T-cell (primary cell): ENCODE measurements around the gene CSK. TPM values are rescaled to one million over a fixed set of nuclear protein-coding genes. Genes with fewer than 3 reads are reported as not detected.

Experiments
- ATAC-seq, 4 experiments: fragments of 200-7000 bp in 3 of 4; fragments of 150-1000 bp in 1 of 4; cut with Tn5 transposase; replicated peaks in 1 of 4; 1 replicate in 3 of 4; 2 replicates in 1 of 4; pipeline ENCODE4 v1.10.0; 2021; ENCODE audit warnings: moderate library complexity in 3 of 4, mild to moderate bottlenecking in 2 of 4, moderate number of reproducible peaks in 1 of 4
- CTCF ChIA-PET, 2 donors: fragments of 300-600 bp; sonication (Branson Sonifier 250); formaldehyde crosslinking; loops; one replicate each; lab custom pipeline; 2022; ENCODE audit warnings: antibody characterized with exemption in 2 of 2; lab: Charles Lee
- POLR2A ChIA-PET, 2 donors: fragments of 300-600 bp; sonication (Branson Sonifier 250); formaldehyde crosslinking; loops; one replicate each; lab custom pipeline; 2022; ENCODE audit warnings: antibody characterized with exemption in 2 of 2; lab: Charles Lee
- DNase-seq, 35 experiments: peaks; one replicate each; pipeline versions ENCODE4 v3.0.0 to v3.0.0-alpha.2; 2013 to 2023
- H3K27ac ChIP-seq: one replicate; pipeline ENCODE4 v1.5.1; 2013; ENCODE audit warnings: low read length
- H3K27me3 ChIP-seq, 2 experiments: replicated peaks in 1 of 2; 1 replicate in 1 of 2; 2 replicates in 1 of 2; pipeline versions ENCODE4 v1.6.1 to v1.7.0; 2013; ENCODE audit warnings: low read length in 1 of 2, mixed read lengths in 1 of 2; ENCODE audit not compliant: control insufficient read depth in 2 of 2, insufficient read depth in 2 of 2; ENCODE audit errors: extremely low read depth in 1 of 2
- H3K36me3 ChIP-seq, 2 donors: 1 replicate in 1 of 2; 2 replicates in 1 of 2; pipeline versions ENCODE4 v1.6.1 to v1.7.0; 2013; ENCODE audit warnings: low read length in 1 of 2; ENCODE audit not compliant: control insufficient read depth in 2 of 2, insufficient read depth in 1 of 2; ENCODE audit errors: extremely low read depth in 1 of 2
- H3K4me1 ChIP-seq, 2 experiments: 1 replicate in 1 of 2; 2 replicates in 1 of 2; pipeline versions ENCODE4 v1.6.1 to v1.7.0; 2013; ENCODE audit warnings: low read length in 2 of 2, mixed read lengths in 1 of 2; ENCODE audit not compliant: insufficient read depth in 2 of 2, control insufficient read depth in 1 of 2; ENCODE audit errors: extremely low read depth in 1 of 2
- H3K4me3 ChIP-seq, 2 donors: 1 replicate in 1 of 2; 2 replicates in 1 of 2; pipeline versions ENCODE4 v1.5.1 to v1.7.0; 2013; ENCODE audit warnings: mild to moderate bottlenecking in 2 of 2, low read length in 1 of 2, moderate library complexity in 1 of 2; ENCODE audit not compliant: control insufficient read depth in 1 of 2; ENCODE audit errors: extremely low read depth in 1 of 2
- H3K9me3 ChIP-seq: 2 replicates; pipeline ENCODE4 v1.7.0; 2013
- H3K27ac Mint-ChIP-seq, 2 donors: one replicate each; pipeline ENCODE4 v1.8.0; 2020 to 2021; ENCODE audit warnings: mild to moderate bottlenecking in 2 of 2, mixed read lengths in 2 of 2
- H3K27me3 Mint-ChIP-seq, 2 donors: one replicate each; pipeline ENCODE4 v1.8.0; 2021 to 2022; ENCODE audit warnings: mixed read lengths in 2 of 2
- H3K36me3 Mint-ChIP-seq: one replicate; pipeline ENCODE4 v1.8.0; 2021; ENCODE audit warnings: mixed read lengths
- H3K4me1 Mint-ChIP-seq, 3 donors: one replicate each; pipeline ENCODE4 v1.8.0; 2020 to 2022; ENCODE audit warnings: mixed read lengths in 3 of 3, mild to moderate bottlenecking in 1 of 3
- H3K4me3 Mint-ChIP-seq, 3 donors: one replicate each; pipeline ENCODE4 v1.8.0; 2020 to 2022; ENCODE audit warnings: mild to moderate bottlenecking in 3 of 3, mixed read lengths in 3 of 3, moderate library complexity in 3 of 3
- H3K9me3 Mint-ChIP-seq, 3 donors: one replicate each; pipeline ENCODE4 v1.8.0; 2020 to 2022; ENCODE audit warnings: mixed read lengths in 3 of 3
- whole genome bisulfite sequencing: methylation state at CpG from one replicate; pipeline ENCODE4 v1.1.5; 2013; ENCODE audit warnings: missing lambda C conversion rate; ENCODE audit not compliant: insufficient coverage; 5-methylcytosine and 5-hydroxymethylcytosine counted together
- total RNA-seq, 35 experiments: library from RNA in 6 of 35; stranded (reverse) in 6 of 35; fragments of 120-200 nt in 1 of 35; gene quantifications; one replicate each; pipeline versions ENCODE4 v1.2.1 to v1.2.4 and lab custom pipeline; 2013 to 2026

CSK gene
- total RNA-seq, 5 donors from 2014 or later (not counting 1 experiment from before 2014, with no cell fraction given), result 198 to 296 (median 271) TPM

- DNase-seq (no peak), ATAC-seq (no peak)
- peak overlapping the region; percentile 86 to 90 (median 86) for H3K4me3 Mint-ChIP-seq
- Histone ChIP-seq H3K27ac (no peak overlapping the region), H3K27me3 (no peaks in the 10 kb centered on the region), H3K36me3 (peaks cover 22 to 24% of the 10 kb centered on the region in 2 donors), H3K4me1 (peaks cover 28 to 66% of the 10 kb centered on the region in 2 experiments), H3K9me3 (no peaks in the 10 kb centered on the region), H3K4me3 (peak overlapping the region; percentile 84 to 96)
- peaks cover 48 to 60% (median 54%) of the 10 kb centered on the region in 3 donors for H3K4me1 Mint-ChIP-seq
- no peaks in the 10 kb centered on the region for H3K9me3 Mint-ChIP-seq
- H3K27ac Mint-ChIP-seq, result peak overlapping the region; percentile 73 to 84
- H3K27me3 Mint-ChIP-seq, result no peaks in the 10 kb centered on the region
- ChIA-PET CTCF (interaction anchor here in 1 of 2 donors (0.8 kb wide), 1 partner anchor 29 kb away, joined by 4 read pairs; no protein-coding TSS in a partner anchor), POLR2A (interaction anchor here in 1 of 2 donors (0.6 kb wide), 3 partner anchors 16 to 55 kb away, joined by 3 to 4 read pairs (median 3); no protein-coding TSS in a partner anchor)
- 93% methylated on average over 13 of the region's 14 CpGs for WGBS
- H3K36me3 Mint-ChIP-seq, result peaks cover 10% of the 10 kb centered on the region
Observed at GRCh38 chr15:74841891-74842373, 60.1 kb downstream of the CSK start.

- H3K27ac ChIP-seq, result peak within 1 kb of the TSS; percentile 71
- peaks cover 22 to 30% of the 10 kb centered on the region in 2 donors for H3K36me3 ChIP-seq
- peaks cover 48 to 64% (median 54%) of the 10 kb centered on the region in 3 donors for H3K4me1 Mint-ChIP-seq
- H3K4me3 ChIP-seq, result peak within 1 kb of the TSS; percentile 84 to 96
- under 1% methylated on average over 83 of the region's 84 CpGs for WGBS
- H3K36me3 Mint-ChIP-seq, result peaks cover 17% of the 10 kb centered on the region
- H3K4me3 Mint-ChIP-seq, result peak within 1 kb of the TSS; percentile 86 to 90 (median 86)
- H3K9me3 ChIP-seq, result no peaks in the 10 kb centered on the region
- no peaks in the 10 kb centered on the region for H3K27me3 ChIP-seq
- H3K9me3 Mint-ChIP-seq, result no peaks in the 10 kb centered on the region
- POLR2A ChIA-PET, result interaction anchor here in 1 of 2 donors (0.6 kb wide), 3 partner anchors 15 to 609 kb away, joined by 3 to 13 read pairs (median 3); partner anchors contain the start of gene SIN3A
- CTCF ChIA-PET, result interaction anchor here in 1 of 2 donors (1.2 to 2.8 kb wide), 2 partner anchors 59 to 64 kb away, joined by 5 to 18 read pairs; partner anchors contain the start of gene FAM219B
- DNase-seq (peak; percentile 82 to 95 (median 90)), ATAC-seq (peak; percentile 84 to 90 (median 88))
- H3K4me1 ChIP-seq, result peaks cover 28 to 66% of the 10 kb centered on the region in 2 experiments
- peak within 1 kb of the TSS; percentile 96 to 97 for H3K27ac Mint-ChIP-seq
- H3K27me3 Mint-ChIP-seq, result no peaks in the 10 kb centered on the region
Observed at GRCh38 chr15:74842581-74843444, 60.9 kb downstream of the CSK start, which contains the start of gene ULK3. ULK3 (minus strand) TSS chr15:74843156; CDS start chr15:74843105, 51 bp downstream.

- H3K36me3 Mint-ChIP-seq, result peaks cover 22% of the 10 kb centered on the region
- H3K36me3 ChIP-seq, result peaks cover 21 to 36% of the 10 kb centered on the region in 2 donors
- DNase-seq, result no peak
- H3K27me3 Mint-ChIP-seq, result no peaks in the 10 kb centered on the region
- no peaks in the 10 kb centered on the region for H3K9me3 Mint-ChIP-seq
- H3K27ac ChIP-seq, result peak overlapping the region; percentile 71
- no peaks in the 10 kb centered on the region for H3K27me3 ChIP-seq
- peaks cover 48 to 64% (median 54%) of the 10 kb centered on the region in 3 donors for H3K4me1 Mint-ChIP-seq
- CTCF ChIA-PET, result interaction anchor here in 1 of 2 donors (1.2 to 2.8 kb wide), 3 partner anchors 50 to 63 kb away, joined by 5 to 18 read pairs (median 6); partner anchors contain the start of gene FAM219B
- no peaks in the 10 kb centered on the region for H3K9me3 ChIP-seq
- ATAC-seq, result no peak
- 1% methylated on average over 12 of the region's 18 CpGs for WGBS
- H3K4me3 Mint-ChIP-seq, result peak overlapping the region; percentile 75 to 86 (median 80)
- peaks cover 28 to 66% of the 10 kb centered on the region in 2 experiments for H3K4me1 ChIP-seq
- peak overlapping the region in 1 of 2 donors; percentile 45 for H3K4me3 ChIP-seq
- POLR2A ChIA-PET, result interaction anchor here in 1 of 2 donors (0.6 kb wide), 1 partner anchor 608 kb away, joined by 13 read pairs; the partner anchor contains the start of gene SIN3A
- H3K27ac Mint-ChIP-seq, result peak overlapping the region; percentile 96 to 97
Observed at GRCh38 chr15:74843445-74843828, 61.6 kb downstream of the CSK start.

GRCh38 chr15:74843891-74844299 lies 62.0 kb downstream of the CSK start:
- CTCF ChIA-PET, result interaction anchor here (0.6 to 2.8 kb wide), 4 partner anchors 50 to 113 kb away, joined by 3 to 18 read pairs (median 6); partner anchors contain the start of genes FAM219B (in 1 of the 2) and RPP25 (in 1 of the 2)
- peak overlapping the region; percentile 96 to 97 for H3K27ac Mint-ChIP-seq
- POLR2A ChIA-PET, result no interaction called here
- H3K9me3 Mint-ChIP-seq, result no peaks in the 10 kb centered on the region
- DNase-seq (peak in 1 of 35 experiments; percentile 24), ATAC-seq (no peak)
- H3K27me3 Mint-ChIP-seq, result no peaks in the 10 kb centered on the region
- H3K36me3 Mint-ChIP-seq, result peaks cover 24% of the 10 kb centered on the region
- Histone ChIP-seq H3K4me1 (peaks cover 28 to 66% of the 10 kb centered on the region in 2 experiments), H3K4me3 (peak overlapping the region in 1 of 2 donors; percentile 45), H3K9me3 (no peaks in the 10 kb centered on the region), H3K36me3 (peaks cover 18 to 37% of the 10 kb centered on the region in 2 donors), H3K27me3 (no peaks in the 10 kb centered on the region), H3K27ac (peak overlapping the region; percentile 71)
- peak overlapping the region; percentile 75 to 86 (median 80) for H3K4me3 Mint-ChIP-seq
- peaks cover 48 to 64% (median 54%) of the 10 kb centered on the region in 3 donors for H3K4me1 Mint-ChIP-seq
- WGBS, result no CpG with 5 or more reads among the region's 12 CpGs

- Histone ChIP-seq H3K4me1 (peaks cover 28 to 66% of the 10 kb centered on the region in 2 experiments), H3K9me3 (no peaks in the 10 kb centered on the region), H3K36me3 (peaks cover 15 to 35% of the 10 kb centered on the region in 2 donors), H3K27me3 (no peaks in the 10 kb centered on the region), H3K27ac (peak overlapping the region; percentile 71), H3K4me3 (peak overlapping the region; percentile 8 to 25)
- 57% methylated on average over 6 of the region's 12 CpGs for WGBS
- CTCF ChIA-PET, result interaction anchor here (0.5 to 2.8 kb wide), 6 partner anchors 26 to 112 kb away, joined by 3 to 18 read pairs (median 4); partner anchors contain the start of genes RPP25 (in 1 of the 2) and SCAMP2 (in 1 of the 2)
- DNase-seq (peak in 3 of 35 experiments; percentile 13 to 24 (median 17)), ATAC-seq (peak in 2 of 4 experiments; percentile 4 to 5)
- POLR2A ChIA-PET, result no interaction called here
- H3K27me3 Mint-ChIP-seq, result no peaks in the 10 kb centered on the region
- H3K9me3 Mint-ChIP-seq, result no peaks in the 10 kb centered on the region
- peak overlapping the region; percentile 34 to 86 (median 80) for H3K4me3 Mint-ChIP-seq
- peaks cover 24% of the 10 kb centered on the region for H3K36me3 Mint-ChIP-seq
- H3K4me1 Mint-ChIP-seq, result peaks cover 48 to 64% (median 54%) of the 10 kb centered on the region in 3 donors
- H3K27ac Mint-ChIP-seq, result peak overlapping the region; percentile 96 to 97
Observed at GRCh38 chr15:74844319-74845207, 62.7 kb downstream of the CSK start.
